ENCODE data around the gene DACT2.
"Not testable (repeated sequence)": the region's sequence is repeated elsewhere in the genome, so short reads cannot be mapped to it uniquely, and the experiment has no call there.

Gene DACT2

GRCh38 chr6:168326294-168327261, 7.0 kb upstream of the DACT2 start:
- no peak for DNase-seq (ENCODE audit: low read depth in 3 of 3, low spot score in 1 of 3)

DNA sequence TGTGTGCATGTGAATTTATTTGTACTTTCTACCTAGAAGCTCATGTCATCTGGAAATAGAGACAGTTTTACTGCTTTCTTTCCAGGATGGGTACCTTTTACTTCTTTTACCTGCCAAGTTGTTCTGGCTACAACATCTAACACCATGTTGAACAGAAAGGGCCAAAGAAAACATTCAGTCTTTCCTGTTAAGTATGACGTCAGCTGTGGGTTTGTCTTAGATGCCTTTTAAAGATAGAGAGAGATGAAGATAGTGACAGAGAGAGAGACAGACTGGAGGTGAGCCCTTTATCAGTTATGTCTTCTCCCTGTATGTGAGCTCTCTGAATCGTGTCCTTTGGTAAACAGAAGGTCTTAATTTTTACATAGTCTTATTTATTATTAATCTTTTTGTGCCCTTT, 3.4 kb upstream of the DACT2 start:
- DNase-seq (ENCODE audit: low read depth in 3 of 3, low spot score in 1 of 3): no peak

- DNase-seq (ENCODE audit: low read depth in 3 of 3, low spot score in 1 of 3): no peak
These were observed 1.1 kb upstream of the DACT2 start for GRCh38 chr6:168320634-168321033.

DNA sequence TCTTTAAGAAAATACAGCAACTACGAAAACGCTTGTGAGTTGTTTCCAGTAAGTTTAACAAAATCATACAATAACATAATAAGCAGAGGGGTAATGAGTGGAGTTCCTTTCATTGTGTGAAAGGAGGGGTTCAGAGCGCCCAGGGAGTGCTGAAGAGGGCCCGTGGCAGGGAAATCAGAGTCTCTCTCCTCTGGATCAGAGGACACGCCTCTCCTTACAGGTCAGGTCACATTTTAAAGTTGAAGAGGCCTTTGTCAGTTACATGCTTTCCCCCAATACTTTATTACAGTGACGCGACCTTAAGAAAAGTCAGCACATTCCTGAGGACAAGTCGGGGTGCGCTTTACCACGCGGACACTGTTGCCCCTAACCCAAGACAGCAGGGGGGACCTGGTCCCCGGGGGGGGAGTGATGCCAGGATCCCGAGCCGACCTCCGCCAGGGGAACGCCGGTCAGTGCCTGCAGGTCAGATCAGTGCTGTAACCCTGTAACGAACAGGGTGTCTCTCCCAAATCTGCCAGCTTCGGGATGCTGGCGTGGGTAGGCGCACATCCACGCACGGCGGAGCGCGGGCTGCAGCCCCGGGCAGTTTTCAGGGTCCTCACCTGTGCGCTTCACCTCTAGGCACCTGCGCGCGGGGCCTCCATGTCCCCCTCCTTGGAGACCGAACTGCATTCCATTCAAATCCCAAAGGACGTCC, 848 bp downstream of the DACT2 start:
- no peak for DNase-seq (ENCODE audit: low read depth in 3 of 3, low spot score in 1 of 3)

- DNase-seq (ENCODE audit: low read depth in 3 of 3, low spot score in 1 of 3): no peak
These were observed 1.5 kb downstream of the DACT2 start for GRCh38 chr6:168318090-168318489.

DNA sequence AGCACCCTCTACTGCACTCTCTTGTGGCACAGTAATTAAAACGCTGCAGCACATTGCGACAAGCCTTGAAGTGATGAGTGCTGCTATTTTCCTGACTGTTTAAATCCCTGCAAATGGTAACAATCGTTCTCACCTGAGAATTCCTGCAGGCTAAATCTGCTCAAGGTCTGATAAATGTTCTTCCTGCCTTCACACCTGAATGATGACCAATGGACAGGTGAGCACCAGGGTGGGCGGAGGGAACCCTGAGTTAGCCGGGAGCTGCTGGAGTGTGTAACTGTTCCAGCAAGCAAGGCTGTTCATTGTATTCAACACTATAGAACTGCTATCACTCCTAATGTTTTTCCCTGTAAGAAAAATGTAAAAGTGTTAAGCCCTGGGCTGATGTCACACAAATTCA, 4.0 kb downstream of the DACT2 start:
- no peak for DNase-seq (ENCODE audit: low read depth in 3 of 3, low spot score in 1 of 3)

DNA sequence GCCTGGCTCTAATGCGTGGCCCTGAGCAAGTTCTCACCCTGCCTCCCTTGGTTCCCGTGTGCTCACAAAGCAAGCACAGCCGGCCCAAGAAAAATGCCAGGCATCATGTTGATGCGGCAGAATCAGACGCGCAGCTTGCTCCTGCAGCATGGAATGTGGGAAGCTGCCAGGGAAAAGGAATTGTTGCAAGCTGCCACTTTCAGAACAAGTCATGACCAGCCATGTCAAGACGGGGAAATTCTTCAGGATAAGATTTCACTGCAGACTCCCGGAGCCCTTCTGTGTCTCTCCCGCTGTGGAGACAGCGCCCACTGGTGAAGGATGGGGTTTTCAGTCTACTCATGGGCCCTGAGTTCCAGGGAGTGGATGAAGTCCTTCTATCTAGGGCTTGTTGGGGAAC, 4.6 kb downstream of the DACT2 start:
- no peak for DNase-seq (ENCODE audit: low read depth in 3 of 3, low spot score in 1 of 3)

DNA sequence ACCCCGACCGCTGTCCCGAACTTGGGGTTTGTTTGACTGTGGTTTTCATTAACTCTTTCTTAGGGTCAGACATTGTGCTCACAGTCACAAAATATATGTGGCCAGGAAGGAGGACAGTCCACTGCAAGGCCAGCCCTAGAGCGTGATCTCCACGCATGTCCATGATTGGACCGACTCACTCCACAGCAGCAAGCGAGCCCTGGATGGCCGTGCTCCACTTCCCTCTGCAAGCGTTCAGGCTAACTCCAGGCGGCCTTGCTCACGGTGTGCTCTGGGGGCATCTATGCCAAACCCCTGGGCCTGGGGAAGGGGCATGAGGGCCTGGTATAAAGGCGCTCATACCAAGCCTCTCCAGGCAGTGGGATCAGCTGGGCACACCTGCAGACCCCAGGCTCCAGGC, 5.6 kb downstream of the DACT2 start:
- no peak for DNase-seq (ENCODE audit: low read depth in 3 of 3, low spot score in 1 of 3)

GRCh38 chr6:168313431-168314011, 6.1 kb downstream of the DACT2 start:
- no peak for DNase-seq (ENCODE audit: low read depth in 3 of 3, low spot score in 1 of 3)

- DNase-seq (ENCODE audit: low read depth in 3 of 3, low spot score in 1 of 3): not testable (repeated sequence)
These were observed 7.5 kb downstream of the DACT2 start for GRCh38 chr6:168312125-168312507.

GRCh38 chr6:168311410-168312124, 8.0 kb downstream of the DACT2 start:
- DNase-seq (ENCODE audit: low read depth in 3 of 3, low spot score in 1 of 3): no peak

- DNase-seq (ENCODE audit: low read depth in 3 of 3, low spot score in 1 of 3): no peak
These were observed 8.6 kb downstream of the DACT2 start for GRCh38 chr6:168310945-168311344.

GRCh38 chr6:168310403-168310802, 9.2 kb downstream of the DACT2 start:
- no peak for DNase-seq (ENCODE audit: low read depth in 3 of 3, low spot score in 1 of 3)

GRCh38 chr6:168309997-168310396, 9.6 kb downstream of the DACT2 start:
- no peak for DNase-seq (ENCODE audit: low read depth in 3 of 3, low spot score in 1 of 3)

- DNase-seq (ENCODE audit: low read depth in 3 of 3, low spot score in 1 of 3): no peak
These were observed 10.4 kb downstream of the DACT2 start for GRCh38 chr6:168309183-168309582.

DNA sequence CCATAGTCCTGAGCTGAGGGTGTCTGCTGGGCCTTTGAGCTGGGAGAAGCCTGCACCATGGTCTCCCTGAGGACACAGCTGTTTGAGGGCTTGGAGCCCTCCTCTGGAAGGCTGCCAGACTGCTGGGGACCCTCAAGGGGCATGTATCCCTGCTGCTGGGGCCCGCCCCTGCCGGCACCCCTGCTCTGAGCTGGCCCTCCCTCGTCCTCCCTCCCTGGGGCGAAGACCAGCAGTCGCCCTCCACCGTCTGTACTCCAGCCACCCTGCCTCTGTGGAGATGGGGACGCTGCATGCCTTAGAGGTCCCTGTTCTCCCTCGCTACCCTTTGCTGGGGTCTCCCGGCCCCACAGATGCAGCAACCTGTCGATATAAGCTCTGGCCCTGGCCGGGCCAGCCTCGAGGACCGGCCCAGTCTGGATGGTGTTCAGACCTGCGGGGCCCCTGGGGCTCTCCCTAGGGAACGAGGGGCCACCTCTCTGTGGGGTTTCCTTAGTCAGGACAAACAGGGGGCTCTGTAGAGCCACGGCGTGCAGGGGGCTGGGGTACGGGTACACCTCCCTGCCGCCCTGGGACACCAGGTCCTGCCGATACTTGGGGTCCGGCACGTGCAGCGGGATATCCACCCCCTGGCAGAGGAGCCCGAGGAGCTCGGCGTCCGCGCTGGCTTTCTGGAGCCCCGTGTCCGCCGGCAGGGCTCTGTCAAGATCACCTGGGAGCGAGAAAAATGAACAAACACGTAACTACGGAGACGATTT, 11.0 kb downstream of the DACT2 start:
- DNase-seq (ENCODE audit: low read depth in 3 of 3, low spot score in 1 of 3): no peak

DNA sequence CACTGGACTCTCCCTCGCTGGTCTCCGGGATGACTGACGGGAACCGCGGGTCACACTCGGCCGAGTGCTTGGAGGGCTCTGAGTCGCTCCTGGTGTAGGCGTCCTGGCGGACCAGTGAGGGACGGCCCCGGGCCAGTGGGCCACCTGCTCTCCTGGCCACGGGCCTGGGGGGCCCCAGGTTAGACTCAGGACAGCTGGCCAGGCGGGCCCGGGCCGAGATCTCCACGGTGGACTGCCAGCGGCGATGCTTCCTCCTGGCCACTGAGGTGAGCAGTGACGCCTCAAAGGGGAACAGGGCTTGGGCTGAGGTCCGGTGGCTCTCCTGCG, 11.9 kb downstream of the DACT2 start:
- DNase-seq (ENCODE audit: low read depth in 3 of 3, low spot score in 1 of 3): no peak

- no peak for DNase-seq (ENCODE audit: low read depth in 3 of 3, low spot score in 1 of 3)
These were observed 12.4 kb downstream of the DACT2 start for GRCh38 chr6:168307015-168307694.

DNA sequence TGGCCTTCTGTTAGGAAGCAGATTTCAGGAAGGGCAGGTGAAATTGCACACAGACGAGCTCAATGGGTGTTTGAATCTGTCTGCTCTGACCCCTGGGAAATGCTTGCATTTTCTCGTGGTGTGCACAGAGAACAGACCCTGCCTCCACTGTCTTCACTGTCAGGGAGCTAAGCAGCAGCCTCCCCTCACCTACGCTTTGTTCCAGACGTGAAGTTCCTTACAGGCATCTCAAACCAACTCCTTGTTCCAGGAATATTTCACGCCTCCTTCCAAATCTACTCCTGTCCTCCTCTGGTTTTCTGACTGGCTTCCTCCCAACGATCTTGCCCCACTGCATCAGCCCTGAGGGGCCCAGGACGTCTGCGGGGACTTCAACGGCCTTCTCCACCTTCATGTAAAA, 13.7 kb downstream of the DACT2 start:
- no peak for DNase-seq (ENCODE audit: low read depth in 3 of 3, low spot score in 1 of 3)

DNA sequence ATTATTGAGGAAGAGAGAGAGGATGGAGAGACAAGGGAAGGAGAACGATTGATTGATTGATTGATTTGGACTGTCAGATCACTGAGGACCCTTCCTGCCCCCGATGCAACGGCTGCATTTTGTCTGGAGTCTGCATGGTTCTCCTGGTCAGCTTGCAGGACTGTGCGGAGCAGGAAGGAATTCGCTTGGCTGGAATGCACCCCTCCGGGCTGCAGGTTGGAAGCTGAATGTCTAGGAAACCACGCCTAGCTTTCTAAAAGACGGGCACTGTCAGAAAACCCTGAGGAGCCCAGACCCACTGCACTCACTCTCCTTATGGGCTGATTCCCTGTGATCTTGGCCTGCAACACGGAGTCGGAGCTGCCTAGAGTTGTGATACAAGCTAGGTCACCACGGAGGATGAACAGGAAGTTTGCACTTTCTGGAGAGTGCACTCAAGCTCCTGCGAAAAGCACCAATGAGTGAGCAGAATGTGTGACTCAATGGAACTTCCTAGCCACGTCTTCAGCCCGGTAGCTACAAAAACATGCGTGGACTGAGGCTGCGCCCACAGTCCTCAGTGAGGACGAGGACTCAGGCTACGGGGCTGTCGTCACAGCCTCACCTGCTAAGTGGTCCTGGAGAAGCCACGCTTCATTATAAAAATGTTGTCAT, 14.4 kb downstream of the DACT2 start:
- DNase-seq (ENCODE audit: low read depth in 3 of 3, low spot score in 1 of 3): no peak

Measured in stimulated activated CD4-positive, alpha-beta T cell treated with anti-CD3 and anti-CD28 coated beads, TNF-alpha, amount 100 ng/mL, for 1 hour (primary cell).